ENCODE results near the gene ARFIP1. TPM values are rescaled to one million over a fixed set of nuclear protein-coding genes. Genes with fewer than 3 reads are reported as not detected.
A peak's percentile ranks its signal among the peaks of the same experiment; 100 is the strongest.

Gene ARFIP1
- total and polyA plus RNA-seq, 2 donors (not counting 1 experiment from before 2014, with no cell fraction given), result 11.1 to 23.5 TPM

DNA sequence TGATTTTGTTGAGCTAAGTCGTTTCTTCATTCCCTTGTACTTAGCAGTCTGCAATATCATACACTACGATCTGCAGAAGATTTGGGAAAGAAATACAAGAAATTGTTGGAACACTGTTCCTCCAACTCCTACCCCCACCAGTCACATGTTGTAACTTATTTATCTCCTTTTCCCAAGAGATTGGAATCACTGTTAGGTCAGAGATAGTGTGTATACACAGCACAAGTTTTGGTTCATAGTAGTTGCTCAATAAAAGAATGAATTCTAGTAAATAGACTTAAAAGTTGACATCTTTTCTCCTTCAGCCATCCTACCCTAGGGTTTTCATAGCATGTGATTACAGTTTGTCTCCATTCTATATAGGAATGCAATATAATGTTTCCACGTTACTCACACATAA is 68.8 kb downstream of the ARFIP1 start:
- H3K36me3 ChIP-seq (replicated peaks in 1 of 2; ENCODE audit: control extremely low read depth in 1 of 2, control insufficient read depth in 1 of 2, extremely low read depth in 1 of 2, insufficient read depth in 2 of 2, low read length in 1 of 2), result no peaks in the 10 kb centered on the region
- Mint-ChIP-seq H3K4me1 (peaks cover 26% of the 10 kb centered on the region), H3K27me3 (no peaks in the 10 kb centered on the region), H3K4me3 (no peak overlapping the region), H3K9me3 (ENCODE audit: insufficient read depth) (peaks cover 6% of the 10 kb centered on the region), H3K27ac (no peak overlapping the region)
- intact Hi-C loops (cut with micrococcal nuclease), result loop anchor here (10.0 kb wide), 1 partner anchor 64 kb away; no protein-coding TSS in a partner anchor
- DNase-seq (no peak), ATAC-seq (ENCODE audit: low read depth) (no peak)
- WGBS (ENCODE audit: insufficient coverage), result no CpG with 5 or more reads among the region's 3 CpGs
- no peaks in the 10 kb centered on the region for H4K20me1 ChIP-seq (ENCODE audit: control insufficient read depth, insufficient read depth, low read length, poor library complexity, severe bottlenecking)
- POLR2A ChIA-PET, result no interaction called here
- no peak overlapping the region for H3K4me3 ChIP-seq (ENCODE audit: control extremely low read depth in 1 of 5, extremely low read depth in 1 of 5, insufficient read depth in 1 of 5, low read depth in 2 of 5, low read length in 4 of 5)
- H3K9me3 ChIP-seq (ENCODE audit: control extremely low read depth in 1 of 3, control insufficient read depth in 2 of 3, insufficient read depth in 1 of 3, low read length in 2 of 3), result peaks cover 5 to 10% (median 6%) of the 10 kb centered on the region in 3 donors
- no peaks in the 10 kb centered on the region for H3K27me3 ChIP-seq (replicated peaks in 1 of 4; ENCODE audit: control extremely low read depth in 1 of 4, control insufficient read depth in 3 of 4, insufficient read depth in 4 of 4, low read length in 3 of 4)
- H2AFZ ChIP-seq (ENCODE audit: insufficient read depth, low read depth, low read length, poor library complexity, severe bottlenecking), result no peak overlapping the region
- TF ChIP-seq CTCF (IDR thresholded peaks at IDR 0.05) (no peak), EZH2 (IDR thresholded peaks at IDR 0.05; ENCODE audit: borderline replicate concordance, insufficient read depth, low read depth, low read length, poor library complexity, severe bottlenecking) (no peak)
- peaks cover 21 to 23% of the 10 kb centered on the region in 2 donors for H3K4me1 ChIP-seq (ENCODE audit: control insufficient read depth in 2 of 2, insufficient read depth in 2 of 2, low read length in 2 of 2)
- peaks cover 9% of the 10 kb centered on the region for H3K79me2 ChIP-seq (ENCODE audit: control insufficient read depth, insufficient read depth, low read length)
- CTCF ChIA-PET, result interaction anchor here (0.7 to 7.4 kb wide), 10 partner anchors 15 to 795 kb away, joined by 3 to 167 read pairs (median 4); no protein-coding TSS in a partner anchor
- no peak overlapping the region for H3K4me2 ChIP-seq (replicated peaks; ENCODE audit: low read depth, low read length, poor library complexity, severe bottlenecking)
- no peak overlapping the region for H3K27ac ChIP-seq (ENCODE audit: low read length in 2 of 2)
- no peak overlapping the region for H3K9ac ChIP-seq (ENCODE audit: low read length)

GRCh38 chr4:152849350-152849749 is 69.6 kb downstream of the ARFIP1 start:
- TF ChIP-seq CTCF (IDR thresholded peaks at IDR 0.05), result no peak
- no peak for TF ChIP-seq EZH2 (IDR thresholded peaks at IDR 0.05; ENCODE audit: borderline replicate concordance, insufficient read depth, low read depth, low read length, poor library complexity, severe bottlenecking)
- no peaks in the 10 kb centered on the region for H4K20me1 ChIP-seq (ENCODE audit: control insufficient read depth, insufficient read depth, low read length, poor library complexity, severe bottlenecking)
- Mint-ChIP-seq H3K27me3 (no peaks in the 10 kb centered on the region), H3K4me1 (peaks cover 26% of the 10 kb centered on the region), H3K9me3 (ENCODE audit: insufficient read depth) (peaks cover 7% of the 10 kb centered on the region), H3K27ac (no peak overlapping the region), H3K4me3 (no peak overlapping the region)
- no peaks in the 10 kb centered on the region for H3K27me3 ChIP-seq (replicated peaks in 1 of 4; ENCODE audit: control extremely low read depth in 1 of 4, control insufficient read depth in 3 of 4, insufficient read depth in 4 of 4, low read length in 3 of 4)
- peak overlapping the region; percentile 67 for H3K4me2 ChIP-seq (replicated peaks; ENCODE audit: low read depth, low read length, poor library complexity, severe bottlenecking)
- H3K9me3 ChIP-seq (ENCODE audit: control extremely low read depth in 1 of 3, control insufficient read depth in 2 of 3, insufficient read depth in 1 of 3, low read length in 2 of 3), result peaks cover 5 to 18% (median 12%) of the 10 kb centered on the region in 3 donors
- no peak overlapping the region for H3K4me3 ChIP-seq (ENCODE audit: control extremely low read depth in 1 of 5, extremely low read depth in 1 of 5, insufficient read depth in 1 of 5, low read depth in 2 of 5, low read length in 4 of 5)
- H3K9ac ChIP-seq (ENCODE audit: low read length), result no peak overlapping the region
- no CpG with 5 or more reads among the region's 2 CpGs for WGBS (ENCODE audit: insufficient coverage)
- DNase-seq, result no peak
- peaks cover 17% of the 10 kb centered on the region for H3K79me2 ChIP-seq (ENCODE audit: control insufficient read depth, insufficient read depth, low read length)
- H3K27ac ChIP-seq (ENCODE audit: low read length in 2 of 2), result peak overlapping the region in 1 of 2 donors; percentile 86
- H3K36me3 ChIP-seq (replicated peaks in 1 of 2; ENCODE audit: control extremely low read depth in 1 of 2, control insufficient read depth in 1 of 2, extremely low read depth in 1 of 2, insufficient read depth in 2 of 2, low read length in 1 of 2), result no peaks in the 10 kb centered on the region
- no peak overlapping the region for H2AFZ ChIP-seq (ENCODE audit: insufficient read depth, low read depth, low read length, poor library complexity, severe bottlenecking)
- H3K4me1 ChIP-seq (ENCODE audit: control insufficient read depth in 2 of 2, insufficient read depth in 2 of 2, low read length in 2 of 2), result peaks cover 21 to 23% of the 10 kb centered on the region in 2 donors
- CTCF ChIA-PET, result interaction anchor here (0.7 to 7.4 kb wide), 8 partner anchors 16 to 795 kb away, joined by 3 to 167 read pairs (median 4); no protein-coding TSS in a partner anchor
- intact Hi-C loops (cut with micrococcal nuclease), result loop anchor here (10.0 kb wide), 1 partner anchor 65 kb away; no protein-coding TSS in a partner anchor
- ATAC-seq (ENCODE audit: low read depth), result no peak
- POLR2A ChIA-PET, result no interaction called here
